Spleen (tissue), 11 donors: ENCODE data around the gene FLT4. TPM values are rescaled to one million over a fixed set of nuclear protein-coding genes. Genes with fewer than 3 reads are reported as not detected.
A peak's percentile ranks its signal among the peaks of the same experiment; 100 is the strongest.

Experiments used
- DNase-seq: peaks from one replicate; pipeline ENCODE4 v3.0.0-alpha.2; 2020
- H3K27ac ChIP-seq, 8 donors: fragments of 200-600 bp; sonication (generic) in 7 of 8; 1 replicate in 4 of 8; 2 replicates in 4 of 8; pipeline versions ENCODE4 v1.5.0 to v1.8.0; 2016 to 2021; ENCODE audit warnings: inconsistent platforms in 4 of 8, mild to moderate bottlenecking in 4 of 8, moderate library complexity in 1 of 8
- H3K27me3 ChIP-seq, 7 donors: fragments of 200-600 bp; sonication (generic) in 6 of 7; replicated peaks in 1 of 7; 1 replicate in 4 of 7; 2 replicates in 3 of 7; pipeline versions ENCODE4 v1.5.0 to v1.8.0; 2016 to 2021; ENCODE audit warnings: inconsistent platforms in 3 of 7, mild to moderate bottlenecking in 1 of 7
- H3K36me3 ChIP-seq, 6 donors: fragments of 200-600 bp; sonication (generic) in 5 of 6; 1 replicate in 4 of 6; 2 replicates in 2 of 6; pipeline versions ENCODE4 v1.5.0 to v1.8.0; 2016 to 2021; ENCODE audit warnings: inconsistent platforms in 2 of 6
- H3K4me1 ChIP-seq, 6 donors: fragments of 200-600 bp; sonication (generic) in 5 of 6; 1 replicate in 3 of 6; 2 replicates in 3 of 6; pipeline versions ENCODE4 v1.5.0 to v1.8.0; 2016 to 2021; ENCODE audit warnings: inconsistent platforms in 3 of 6
- H3K4me3 ChIP-seq, 8 donors: fragments of 200-600 bp; sonication (generic) in 7 of 8; 1 replicate in 4 of 8; 2 replicates in 4 of 8; pipeline versions ENCODE4 v1.5.0 to v1.8.0; 2016 to 2021; ENCODE audit warnings: inconsistent platforms in 4 of 8, mild to moderate bottlenecking in 4 of 8, moderate library complexity in 2 of 8
- H3K9me3 ChIP-seq, 8 donors: fragments of 200-600 bp; sonication (generic) in 7 of 8; 1 replicate in 4 of 8; 2 replicates in 4 of 8; pipeline versions ENCODE4 v1.5.0 to v1.8.0; 2016 to 2021; ENCODE audit warnings: inconsistent platforms in 4 of 8
- CTCF ChIP-seq, 11 experiments: fragments of 200-600 bp in 7 of 11; fragments of 450-650 bp in 4 of 11; sonication (generic) in 4 of 11; IDR thresholded peaks in 8 of 11; conservative IDR thresholded peaks in 3 of 11; 1 replicate in 7 of 11; 2 replicates in 4 of 11; pipeline versions ENCODE4 v1.4.0 to v1.8.0; 2016 to 2021; ENCODE audit warnings: antibody characterized with exemption in 11 of 11, inconsistent platforms in 4 of 11, mild to moderate bottlenecking in 1 of 11
- POLR2A ChIP-seq, 3 donors: fragments of 450-650 bp; IDR thresholded peaks; one replicate each; pipeline ENCODE4 v1.5.1; 2017; ENCODE audit warnings: antibody characterized with exemption in 3 of 3, mild to moderate bottlenecking in 1 of 3
- POLR2AphosphoS5 ChIP-seq, 3 donors: sonication (generic); formaldehyde crosslinking; IDR thresholded peaks; one replicate each; pipeline ENCODE4 v1.5.1; 2017; ENCODE audit warnings: antibody characterized with exemption in 3 of 3
- WGBS, 5 donors: extraction: QIAGEN DNeasy Blood & Tissue Kit in 3 of 5; methylation state at CpG; one replicate each; pipeline versions ENCODE4 v1.1.5 to v1.1.7; 2013 to 2018; 5-methylcytosine and 5-hydroxymethylcytosine counted together
- intact Hi-C: fragments of 100-400 bp; cut with DNase I; formaldehyde crosslinking; loops from one replicate; pipeline ENCODE4 v1.15.0; 2023; ENCODE audit warnings: low total_unique reads
- polyA plus RNA-seq, 3 donors: library from polyadenylated mRNA; stranded (reverse); fragments of 200-250 nt; gene quantifications; one replicate each; pipeline ENCODE4 v1.2.1, GENCODE V29; 2013
- total RNA-seq, 7 donors: library from RNA; depleted of rRNA in 3 of 7; stranded (reverse); fragments of >200 nt in 3 of 7; fragmentation: NEBNext Ultra II Directional in 4 of 7; extraction: Animal tissue kit (Norgen Biotek cat#: 25700) in 4 of 7; gene quantifications; one replicate each; pipeline versions ENCODE4 v1.1.0 to v1.2.1, GENCODE V29; 2016 to 2021
- donor health status: healthy with polysubstance abuse.
- donor health status: DM: no; HTN: no; CAD: no; lungs with moderate emphysema.
- donor health status: DM: no; HTN: no; CAD: no.
- donor health status: Bipolar disorder and iron deficiency.
- donor health status: healthy.
- donor health status: DM: no; HTN: no; CAD: no.
- donor health status: DM: yes; HTN: yes; CAD: no.

The FLT4 gene
- total and polyA plus RNA-seq, 10 donors, result 3.5 to 61.4 (median 34.8) TPM

- TF ChIP-seq CTCF (IDR thresholded peaks at IDR 0.05 in 8 of 11, conservative IDR thresholded peaks at IDR 0.05 in 3 of 11) (no peak), POLR2AphosphoS5 (IDR thresholded peaks at IDR 0.05) (peak; percentile 12 to 73 (median 61)), POLR2A (IDR thresholded peaks at IDR 0.05) (no peak)
- no peak overlapping the region for H3K4me3 ChIP-seq
- H3K27ac ChIP-seq, result peak overlapping the region in 3 of 8 donors; percentile 22 to 37 (median 33)
- no peak for DNase-seq
- H3K4me1 ChIP-seq, result peaks cover 0 to 56% (median 23%) of the 10 kb centered on the region in 6 donors
- no peaks in the 10 kb centered on the region for H3K9me3 ChIP-seq
- peaks cover 0 to 7% (median 0%) of the 10 kb centered on the region in 7 donors for H3K27me3 ChIP-seq
- intact Hi-C loops, result no loop called here
- WGBS, 5 donors, result 67 to 74% (median 73%) methylated on average over 8 to 12 of the region's 12 CpGs
- H3K36me3 ChIP-seq, result peaks cover 0 to 26% (median 0%) of the 10 kb centered on the region in 6 donors
Observed at GRCh38 chr5:180627386-180628120, 21.8 kb downstream of the FLT4 start.

GRCh38 chr5:180626661-180627385, 22.6 kb downstream of the FLT4 start:
- no peak for TF ChIP-seq POLR2A (IDR thresholded peaks at IDR 0.05)
- TF ChIP-seq POLR2AphosphoS5 (IDR thresholded peaks at IDR 0.05), result no peak
- TF ChIP-seq CTCF (IDR thresholded peaks at IDR 0.05 in 8 of 11, conservative IDR thresholded peaks at IDR 0.05 in 3 of 11), result no peak
- H3K27ac ChIP-seq, result no peak overlapping the region
- H3K36me3 ChIP-seq, result peaks cover 0 to 27% (median 0%) of the 10 kb centered on the region in 6 donors
- peaks cover 0 to 4% (median 0%) of the 10 kb centered on the region in 7 donors for H3K27me3 ChIP-seq
- no peak overlapping the region for H3K4me3 ChIP-seq
- H3K4me1 ChIP-seq, result peaks cover 0 to 49% (median 21%) of the 10 kb centered on the region in 6 donors
- no peak for DNase-seq
- intact Hi-C loops, result no loop called here
- H3K9me3 ChIP-seq, result no peaks in the 10 kb centered on the region
- WGBS, 5 donors, result 65 to 88% (median 78%) methylated on average over 9 to 15 of the region's 15 CpGs

DNA sequence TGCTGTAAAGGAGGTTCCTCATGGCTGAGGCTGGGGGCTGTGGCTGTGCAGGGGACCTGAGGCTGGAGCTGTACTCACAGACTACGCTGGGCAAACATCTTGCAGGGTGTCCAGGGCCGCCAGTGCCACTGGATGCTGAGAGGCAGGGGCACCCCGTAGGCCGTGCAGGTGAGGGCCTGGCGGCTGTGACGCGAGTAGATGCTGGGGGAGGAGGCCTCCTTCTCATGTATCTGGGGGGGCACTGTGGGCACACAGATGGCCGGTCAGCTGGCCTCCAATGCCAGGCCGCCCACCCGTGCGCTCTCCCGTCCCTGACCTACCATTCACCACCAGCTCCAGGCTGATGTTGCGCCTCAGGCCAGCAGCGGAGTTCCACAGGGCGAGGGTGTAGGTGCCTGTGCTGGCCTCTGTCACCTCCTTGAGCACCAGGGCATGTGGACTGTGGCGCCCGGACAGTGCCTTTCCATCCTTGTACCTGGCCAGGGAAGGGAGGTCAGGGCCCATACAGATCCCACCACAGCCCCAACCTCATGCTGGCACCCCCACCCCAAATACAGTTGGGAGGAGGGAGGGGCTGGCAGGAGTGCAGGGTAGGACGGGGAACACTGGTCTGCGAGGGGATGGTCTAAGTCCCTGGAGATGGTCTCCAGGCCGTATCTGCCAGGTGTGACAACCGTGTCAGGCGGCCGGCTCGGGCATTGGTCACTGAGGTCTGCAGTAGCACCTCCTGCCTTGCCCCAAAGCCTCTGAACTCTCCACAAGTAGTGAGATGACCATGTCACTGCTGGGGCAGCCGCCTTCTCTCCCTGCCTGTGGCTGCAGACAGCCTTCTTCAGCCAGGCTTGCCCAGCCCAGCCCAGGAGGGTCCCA, 23.4 kb downstream of the FLT4 start:
- WGBS, 5 donors, result 86 to 91% (median 87%) methylated on average over 16 to 25 of the region's 25 CpGs
- TF ChIP-seq POLR2AphosphoS5 (IDR thresholded peaks at IDR 0.05), result no peak
- TF ChIP-seq CTCF (IDR thresholded peaks at IDR 0.05 in 8 of 11, conservative IDR thresholded peaks at IDR 0.05 in 3 of 11), result no peak
- TF ChIP-seq POLR2A (IDR thresholded peaks at IDR 0.05), result no peak
- Histone ChIP-seq H3K4me3 (no peak overlapping the region), H3K27ac (no peak overlapping the region), H3K9me3 (no peaks in the 10 kb centered on the region), H3K4me1 (peaks cover 0 to 48% (median 19%) of the 10 kb centered on the region in 6 donors), H3K36me3 (peaks cover 0 to 35% (median 0%) of the 10 kb centered on the region in 6 donors), H3K27me3 (peaks cover 0 to 9% (median 0%) of the 10 kb centered on the region in 7 donors)
- intact Hi-C loops, result no loop called here
- no peak for DNase-seq
